K562 treated with DMSO at 1 percent for 4 hours (cell line): Measurements from ENCODE around the gene DENND2A. TPM values are rescaled to one million over a fixed set of nuclear protein-coding genes. Genes with fewer than 3 reads are reported as not detected.

Experiments
- total RNA-seq: library from RNA; unstranded; fragments of 300-600 nt; gene quantifications from 2 replicates; pipeline ENCODE4 v1.2.3, GENCODE V29; 2022; ENCODE audit not compliant: insufficient read depth

DENND2A gene
- total RNA-seq: not detected in 2 replicates

DNA sequence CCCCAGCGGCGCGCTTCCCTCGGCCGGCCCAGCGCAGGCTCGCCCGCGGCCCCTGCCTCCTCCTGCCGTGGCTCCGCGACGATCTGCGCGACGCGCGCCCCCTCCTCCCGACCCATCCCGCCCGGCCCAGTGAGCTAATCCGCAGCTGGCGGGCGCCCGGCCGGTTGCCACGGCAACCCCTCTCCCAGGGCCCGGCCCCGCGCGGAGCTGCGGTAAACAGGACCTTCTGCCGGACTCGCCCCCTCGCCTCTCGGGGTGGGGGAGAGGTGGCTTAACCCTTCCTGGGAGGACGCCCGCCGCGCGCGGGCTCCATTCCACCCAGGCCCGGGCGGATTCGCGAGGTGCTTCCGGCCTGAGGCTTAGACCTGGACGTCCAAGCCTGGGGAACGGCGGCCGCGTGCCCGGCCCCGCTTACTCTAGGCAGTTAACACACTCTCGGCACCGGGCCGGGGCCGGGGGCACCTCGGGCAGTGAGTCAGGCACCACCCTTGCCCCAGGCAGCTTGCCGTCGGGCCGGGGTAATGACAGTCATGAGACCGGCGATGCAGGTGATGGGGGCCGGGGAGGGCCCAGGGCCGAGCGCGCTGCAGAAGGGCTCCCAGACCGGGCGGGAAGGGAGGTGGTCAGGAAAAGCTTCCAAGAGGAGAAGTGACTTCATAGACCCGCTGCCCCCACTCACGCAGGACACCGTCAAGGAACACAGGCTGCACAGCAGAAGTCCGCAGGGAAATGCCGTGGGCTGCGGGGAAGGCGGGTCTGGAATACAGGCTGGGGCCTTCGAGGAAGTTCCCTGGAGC lies at the start of gene DENND2A:
DENND2A (minus strand) TSS at position 87 of the 797 bp plus-strand sequence. CDS start 38,416 bp downstream, outside the sequence.

GRCh38 chr7:140672382-140673062 lies 31.9 kb upstream of the DENND2A start, which contains the start of gene ADCK2:
TSS of gene ADCK2 (plus strand) at chr7:140672945. CDS start at chr7:140673331, 386 bp downstream.

GRCh38 chr7:140479062-140479738 lies 161.4 kb downstream of the DENND2A start, which contains the start of gene MKRN1:
TSS of gene MKRN1 (minus strand) at chr7:140479505. CDS start at chr7:140479344, 161 bp downstream.

Other genes starting within 250 kb of the DENND2A start
- gene SLC37A3, start 242.3 kb downstream of the DENND2A start, total RNA-seq: 20.1 and 27.4 TPM in 2 replicates
- gene RAB19, start 236.8 kb downstream of the DENND2A start, total RNA-seq: not detected in 2 replicates
- 107 and 108 TPM in 2 replicates for gene MKRN1, start 161.3 kb downstream of the DENND2A start, total RNA-seq
- gene ADCK2, start 32.1 kb upstream of the DENND2A start, total RNA-seq: 12.7 and 22.6 TPM in 2 replicates
- gene NDUFB2, start 55.9 kb upstream of the DENND2A start, total RNA-seq: 270 and 355 TPM in 2 replicates